GM19099 (cell line): Measurements from ENCODE around the gene ATP1A2.

Experiments
- POLR2A ChIP-seq: IDR thresholded peaks from 3 replicates; pipeline ENCODE4 v1.6.1; 2011; ENCODE audit warnings: low read depth; ENCODE audit not compliant: insufficient read length; ENCODE audit errors: extremely low read depth

The ATP1A2 gene

GRCh38 chr1:160105155-160105554 is 10.4 kb upstream of the ATP1A2 start:
- TF ChIP-seq POLR2A: no peak

- no peak for TF ChIP-seq POLR2A
Measured at GRCh38 chr1:160107512-160107911, 8.0 kb upstream of the ATP1A2 start.

- no peak for TF ChIP-seq POLR2A
Measured at GRCh38 chr1:160108888-160109662, 6.5 kb upstream of the ATP1A2 start.

GRCh38 chr1:160109686-160110085 is 5.9 kb upstream of the ATP1A2 start:
- no peak for TF ChIP-seq POLR2A

- TF ChIP-seq POLR2A: no peak
Measured at GRCh38 chr1:160112357-160112756, 3.2 kb upstream of the ATP1A2 start.

- TF ChIP-seq POLR2A: no peak
Measured at GRCh38 chr1:160113407-160113806, 2.2 kb upstream of the ATP1A2 start.

- no peak for TF ChIP-seq POLR2A
Measured at GRCh38 chr1:160114085-160114484, 1.5 kb upstream of the ATP1A2 start.

GRCh38 chr1:160116283-160117147 is 956 bp downstream of the ATP1A2 start:
- TF ChIP-seq POLR2A: no peak

- TF ChIP-seq POLR2A: no peak
Measured at GRCh38 chr1:160117300-160117699, 1.7 kb downstream of the ATP1A2 start.

- TF ChIP-seq POLR2A: no peak
Measured at GRCh38 chr1:160117709-160118183, 2.2 kb downstream of the ATP1A2 start.

- TF ChIP-seq POLR2A: no peak
Measured at GRCh38 chr1:160118928-160119327, 3.4 kb downstream of the ATP1A2 start.

- TF ChIP-seq POLR2A: no peak
Measured at GRCh38 chr1:160120797-160121196, 5.2 kb downstream of the ATP1A2 start.

- TF ChIP-seq POLR2A: no peak
Measured at GRCh38 chr1:160121388-160121787, 5.8 kb downstream of the ATP1A2 start.

- no peak for TF ChIP-seq POLR2A
Measured at GRCh38 chr1:160122978-160123495, 7.5 kb downstream of the ATP1A2 start.

GRCh38 chr1:160123726-160124125 is 8.2 kb downstream of the ATP1A2 start:
- TF ChIP-seq POLR2A: no peak
